OCI-LY3 (cell line): Measurements from ENCODE around the gene HPCAL1.

Source experiments
- H2AFZ ChIP-seq: fragments of 200-600, 300-600 bp; shearing (Covaris generic); 2 replicates; pipeline ENCODE4 v1.6.0; 2014; ENCODE audit warnings: antibody characterized with exemption, low read depth, low read length
- H3K27ac ChIP-seq: fragments of 200-600, 300-600 bp; sonication (generic); 2 replicates; pipeline ENCODE4 v1.5.1; 2014; ENCODE audit warnings: mild to moderate bottlenecking, low read length, moderate library complexity, mixed read lengths
- H3K27me3 ChIP-seq: fragments of 200-600, 300-600 bp; sonication (generic); 2 replicates; pipeline ENCODE4 v1.6.1; 2014; ENCODE audit warnings: low read depth, low read length, mixed read lengths
- H3K36me3 ChIP-seq: fragments of 200-600, 300-600 bp; sonication (generic); replicated peaks from 2 replicates; pipeline ENCODE3; 2014; ENCODE audit warnings: low read depth, low read length, mixed read lengths
- H3K4me1 ChIP-seq: fragments of 300-600, 200-600 bp; sonication (generic); 2 replicates; pipeline ENCODE4 v1.6.1; 2014; ENCODE audit warnings: low read length, mixed read lengths
- H3K4me2 ChIP-seq: fragments of 200-600, 300-600 bp; sonication (generic); 2 replicates; pipeline ENCODE4 v1.6.1; 2014; ENCODE audit warnings: low read length, mixed read lengths
- H3K4me3 ChIP-seq: fragments of 300-600, 200-600 bp; sonication (generic); 2 replicates; pipeline ENCODE4 v1.5.1; 2014; ENCODE audit warnings: antibody characterized with exemption, mild to moderate bottlenecking, low read length, moderate library complexity
- H3K79me2 ChIP-seq: fragments of 300-600, 200-600 bp; shearing (Covaris generic); 2 replicates; pipeline ENCODE4 v1.6.1; 2014; ENCODE audit warnings: mild to moderate bottlenecking, low read length, mixed read lengths
- H3K9ac ChIP-seq: fragments of 300-600, 200-600 bp; shearing (Covaris generic); 2 replicates; pipeline ENCODE4 v1.6.0; 2014; ENCODE audit warnings: mild to moderate bottlenecking, low read length, moderate library complexity
- H3K9me3 ChIP-seq: fragments of 200-600, 300-600 bp; shearing (Covaris generic); 2 replicates; pipeline ENCODE4 v1.6.1; 2014; ENCODE audit warnings: low read length, mixed read lengths; ENCODE audit not compliant: insufficient read depth
- H4K20me1 ChIP-seq: fragments of 200-600, 300-600 bp; sonication (generic); 2 replicates; pipeline ENCODE4 v1.6.1; 2016; ENCODE audit warnings: low read length, mixed read lengths; ENCODE audit not compliant: insufficient read depth
- EZH2phosphoT487 ChIP-seq: fragments of 200-600 bp; shearing (Covaris generic); IDR thresholded peaks from 2 replicates; pipeline ENCODE4 v1.6.1; 2018; ENCODE audit warnings: antibody characterized with exemption, mixed run types, low read depth
- TF ChIP-seq, protein P1 (sequence below): fragments of 200-600, 300-600 bp; sonication (generic); IDR thresholded peaks from 2 replicates; pipeline ENCODE4 v1.5.1; 2014; ENCODE audit warnings: antibody characterized with exemption, low read length, low read depth

HPCAL1 gene

DNA sequence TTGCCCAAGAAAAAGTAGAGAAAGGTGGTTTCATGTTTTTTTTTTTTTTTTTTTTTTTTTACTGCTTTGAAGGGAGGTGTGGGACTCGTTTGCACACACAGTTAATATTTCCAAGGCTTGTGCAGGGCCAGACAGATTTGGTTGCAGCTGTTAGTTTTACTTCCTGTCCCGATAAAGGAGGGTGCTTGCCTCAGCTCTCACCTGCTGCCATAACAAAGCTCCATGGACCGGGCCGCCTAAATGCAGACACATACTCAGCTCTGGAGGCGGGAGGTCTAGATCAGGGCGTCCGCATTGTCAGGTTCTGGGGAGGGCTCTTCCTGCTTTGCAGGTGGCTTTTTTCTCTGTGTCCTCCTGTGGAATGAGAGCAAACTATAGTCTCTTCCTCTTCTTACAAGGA is 75.5 kb downstream of the HPCAL1 start:
- Histone ChIP-seq H3K36me3 (no peaks in the 10 kb centered on the region), H2AFZ (no peak overlapping the region), H3K9ac (peak overlapping the region; percentile 62), H3K4me1 (peaks cover 76% of the 10 kb centered on the region), H3K4me2 (peak overlapping the region; percentile 93), H3K9me3 (no peaks in the 10 kb centered on the region), H3K79me2 (no peaks in the 10 kb centered on the region), H3K4me3 (peak overlapping the region; percentile 63), H3K27me3 (peaks cover 4% of the 10 kb centered on the region; the same call in 1 of the 2 replicates), H3K27ac (peak overlapping the region; percentile 75), H4K20me1 (no peaks in the 10 kb centered on the region)
- TF ChIP-seq EZH2phosphoT487: no peak
- TF ChIP-seq, protein P1, sequence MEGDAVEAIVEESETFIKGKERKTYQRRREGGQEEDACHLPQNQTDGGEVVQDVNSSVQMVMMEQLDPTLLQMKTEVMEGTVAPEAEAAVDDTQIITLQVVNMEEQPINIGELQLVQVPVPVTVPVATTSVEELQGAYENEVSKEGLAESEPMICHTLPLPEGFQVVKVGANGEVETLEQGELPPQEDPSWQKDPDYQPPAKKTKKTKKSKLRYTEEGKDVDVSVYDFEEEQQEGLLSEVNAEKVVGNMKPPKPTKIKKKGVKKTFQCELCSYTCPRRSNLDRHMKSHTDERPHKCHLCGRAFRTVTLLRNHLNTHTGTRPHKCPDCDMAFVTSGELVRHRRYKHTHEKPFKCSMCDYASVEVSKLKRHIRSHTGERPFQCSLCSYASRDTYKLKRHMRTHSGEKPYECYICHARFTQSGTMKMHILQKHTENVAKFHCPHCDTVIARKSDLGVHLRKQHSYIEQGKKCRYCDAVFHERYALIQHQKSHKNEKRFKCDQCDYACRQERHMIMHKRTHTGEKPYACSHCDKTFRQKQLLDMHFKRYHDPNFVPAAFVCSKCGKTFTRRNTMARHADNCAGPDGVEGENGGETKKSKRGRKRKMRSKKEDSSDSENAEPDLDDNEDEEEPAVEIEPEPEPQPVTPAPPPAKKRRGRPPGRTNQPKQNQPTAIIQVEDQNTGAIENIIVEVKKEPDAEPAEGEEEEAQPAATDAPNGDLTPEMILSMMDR: no peak

DNA sequence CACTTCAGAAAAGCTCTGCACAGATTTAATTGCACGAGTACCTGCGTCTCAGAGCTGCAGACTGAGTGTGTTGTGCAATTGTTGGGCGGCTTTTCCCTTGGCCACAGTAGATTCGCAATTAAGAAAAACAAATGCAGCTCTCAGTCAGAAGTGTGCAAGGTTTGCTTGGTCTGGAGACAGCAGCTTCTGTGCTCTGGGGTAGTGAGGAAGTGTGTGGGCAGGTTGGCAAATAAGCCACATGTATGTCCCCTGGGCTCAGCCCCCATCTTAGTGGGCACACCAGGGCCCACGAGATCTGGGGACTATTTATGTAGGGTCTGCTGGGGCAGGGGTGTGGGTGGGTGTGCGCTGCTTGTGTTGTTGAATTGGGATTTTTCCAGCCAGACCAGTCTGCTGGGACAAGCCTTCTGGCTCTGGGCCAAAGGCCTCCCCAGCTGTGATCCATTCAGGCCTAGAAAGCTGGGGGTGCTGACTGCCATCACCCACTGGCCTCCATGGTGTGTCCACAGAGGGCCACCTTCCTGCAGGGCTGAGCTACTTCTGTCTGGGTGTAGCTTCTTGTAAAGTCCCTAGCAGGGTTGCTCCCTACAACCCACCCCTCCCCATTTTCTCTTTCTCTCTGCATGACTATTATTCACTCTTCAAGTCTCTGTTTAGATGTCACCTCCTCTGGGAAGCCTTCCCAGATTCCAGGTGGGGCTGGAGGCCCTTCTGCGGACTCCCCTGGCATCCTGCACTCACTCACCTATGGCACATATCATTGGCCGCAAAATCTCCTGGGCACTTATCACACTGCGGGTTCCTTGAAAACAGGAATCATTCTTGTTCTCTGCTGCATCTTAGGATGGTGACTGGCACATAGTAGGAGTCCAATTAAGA is 77.6 kb downstream of the HPCAL1 start:
- 0 out of 2 replicates have a peak overlapping the region, but pooled peaks have one; percentile 8 for H3K4me2 ChIP-seq
- peaks cover 74% of the 10 kb centered on the region for H3K4me1 ChIP-seq
- TF ChIP-seq, protein P1: no peak
- no peak for TF ChIP-seq EZH2phosphoT487
- no peaks in the 10 kb centered on the region for H3K36me3 ChIP-seq
- peaks cover 4% of the 10 kb centered on the region; the same call in 1 of the 2 replicates for H3K27me3 ChIP-seq
- no peaks in the 10 kb centered on the region for H4K20me1 ChIP-seq
- no peak overlapping the region; the same call in 1 of the 2 replicates for H3K27ac ChIP-seq
- H3K79me2 ChIP-seq: no peaks in the 10 kb centered on the region
- no peaks in the 10 kb centered on the region for H3K9me3 ChIP-seq
- H2AFZ ChIP-seq: no peak overlapping the region
- no peak overlapping the region for H3K4me3 ChIP-seq
- no peak overlapping the region for H3K9ac ChIP-seq

DNA sequence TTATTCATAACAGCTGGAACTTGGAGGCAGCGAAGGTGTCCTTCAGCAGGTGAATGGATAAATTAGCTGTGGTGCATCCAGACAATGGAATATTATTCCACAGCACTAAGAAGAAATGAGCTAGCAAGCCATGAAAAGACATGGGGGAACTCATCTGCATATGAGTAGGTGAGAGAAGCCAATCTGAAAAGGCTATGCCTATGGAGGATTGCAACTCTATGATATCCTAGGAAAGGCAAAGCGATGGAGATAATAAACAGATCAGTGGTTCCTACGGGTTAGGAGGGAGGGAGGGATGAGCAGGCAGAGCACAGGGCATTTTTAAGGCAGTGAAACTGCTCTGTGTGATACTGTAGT is 79.3 kb downstream of the HPCAL1 start:
- Histone ChIP-seq H3K4me1 (peaks cover 57% of the 10 kb centered on the region), H3K9me3 (no peaks in the 10 kb centered on the region), H2AFZ (no peak overlapping the region), H3K79me2 (no peaks in the 10 kb centered on the region), H4K20me1 (no peaks in the 10 kb centered on the region), H3K9ac (no peak overlapping the region), H3K27me3 (peaks cover 4% of the 10 kb centered on the region; the same call in 1 of the 2 replicates), H3K4me2 (peak overlapping the region; percentile 70), H3K36me3 (no peaks in the 10 kb centered on the region), H3K4me3 (peak overlapping the region; percentile 69), H3K27ac (no peak overlapping the region)
- TF ChIP-seq, protein P1: no peak
- TF ChIP-seq EZH2phosphoT487: no peak

DNA sequence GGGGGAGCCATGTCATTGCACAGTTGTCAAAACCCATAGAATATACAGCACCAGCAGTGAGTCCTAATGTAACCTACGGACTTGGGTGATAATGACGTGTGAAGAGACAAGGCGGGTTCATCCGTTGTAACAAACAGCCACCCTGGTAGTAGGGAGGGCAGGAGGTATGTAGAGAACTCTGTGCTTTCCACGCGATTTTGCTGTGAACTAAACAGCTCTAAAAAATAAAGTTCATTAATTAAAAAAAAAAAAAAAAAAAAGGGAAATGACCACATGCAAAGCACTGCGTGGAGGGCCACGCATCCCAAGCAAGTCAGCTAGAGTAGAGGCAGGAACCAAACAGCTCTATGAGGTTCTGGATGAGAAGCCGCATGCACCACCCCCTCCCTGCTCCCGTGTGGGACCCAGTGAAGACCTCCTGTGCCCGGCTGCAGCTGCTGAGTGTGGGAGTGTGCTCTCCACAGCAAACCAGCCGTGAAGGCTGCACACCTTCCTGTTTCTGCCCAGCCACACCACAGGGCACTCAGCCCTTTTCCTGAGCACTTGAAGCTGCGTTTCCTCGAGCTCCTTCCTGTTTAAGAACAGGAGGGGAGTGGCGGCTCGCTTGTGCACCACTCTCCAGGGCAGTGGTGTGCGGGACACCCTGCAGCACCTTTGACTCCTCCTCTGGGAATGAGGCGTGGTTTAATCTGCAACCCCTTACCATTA is 79.8 kb downstream of the HPCAL1 start:
- no peak for TF ChIP-seq EZH2phosphoT487
- TF ChIP-seq, protein P1: no peak
- Histone ChIP-seq H3K9ac (no peak overlapping the region; the same call in 1 of the 2 replicates), H3K4me2 (peak overlapping the region; percentile 70), H4K20me1 (no peaks in the 10 kb centered on the region), H3K79me2 (no peaks in the 10 kb centered on the region), H2AFZ (no peak overlapping the region), H3K4me3 (peak overlapping the region; percentile 69), H3K9me3 (no peaks in the 10 kb centered on the region), H3K4me1 (peaks cover 52% of the 10 kb centered on the region), H3K27ac (no peak overlapping the region), H3K27me3 (peaks cover 4% of the 10 kb centered on the region; the same call in 1 of the 2 replicates), H3K36me3 (no peaks in the 10 kb centered on the region)
